Measurements from ENCODE around the gene ATM.

GRCh38 chr11:108204376-108204775, 18.5 kb upstream of the ATM start:
- TF ChIP-seq CTCF (conservative IDR thresholded peaks at IDR 0.05; ENCODE audit: low read depth in 2 of 2) (no peak), REST (IDR thresholded peaks at IDR 0.05; ENCODE audit: unreplicated experiment) (no peak), EZH2 (IDR thresholded peaks at IDR 0.05; ENCODE audit: low read depth, unreplicated experiment) (no peak), CREB1 (CRISPR knock-in tag; IDR thresholded peaks at IDR 0.05; ENCODE audit: low read depth) (no peak), EZH2phosphoT487 (IDR thresholded peaks at IDR 0.05; ENCODE audit: unreplicated experiment) (no peak), ZNF462 (CRISPR knock-in tag; IDR thresholded peaks at IDR 0.05) (no peak), NANOG (IDR thresholded peaks at IDR 0.05; ENCODE audit: borderline replicate concordance) (no peak), POLR2AphosphoS5 (IDR thresholded peaks at IDR 0.05; ENCODE audit: low read depth) (no peak), ETS1 (IDR thresholded peaks at IDR 0.05) (no peak), ZNF114 (CRISPR knock-in tag; IDR thresholded peaks at IDR 0.05) (no peak), JUNB (IDR thresholded peaks at IDR 0.05; ENCODE audit: unreplicated experiment) (no peak), STAT1 (IDR thresholded peaks at IDR 0.05; ENCODE audit: unreplicated experiment) (no peak), ZNF331 (CRISPR knock-in tag; IDR thresholded peaks at IDR 0.05; ENCODE audit: low read depth) (no peak)
